ENCODE data around the gene U2AF2.
A peak's percentile ranks its signal among the peaks of the same experiment; 100 is the strongest.

Gene U2AF2

GRCh38 chr19:55622242-55622969 is 32.4 kb upstream of the U2AF2 start:
- no peak for DNase-seq

GRCh38 chr19:55623130-55623529 is 31.7 kb upstream of the U2AF2 start:
- DNase-seq = no peak

- DNase-seq = no peak
These were observed 31.3 kb upstream of the U2AF2 start for GRCh38 chr19:55623561-55623960.

GRCh38 chr19:55624109-55625003 is 30.5 kb upstream of the U2AF2 start, which contains the start of gene ZNF784:
Gene ZNF784 (minus strand): TSS chr19:55624566. CDS start chr19:55624561, 5 bp downstream.
- peak; percentile 91 for DNase-seq

- no peak for DNase-seq
These were observed 29.9 kb upstream of the U2AF2 start for GRCh38 chr19:55625004-55625326.

GRCh38 chr19:55626350-55626749 is 28.5 kb upstream of the U2AF2 start:
- peak; percentile 53 for DNase-seq

- DNase-seq = peak; percentile 84
These were observed 22.4 kb upstream of the U2AF2 start for GRCh38 chr19:55632463-55632834.

- DNase-seq = no peak
These were observed 21.0 kb upstream of the U2AF2 start for GRCh38 chr19:55633861-55634260.

GRCh38 chr19:55635334-55635717 is 19.5 kb upstream of the U2AF2 start:
- DNase-seq = peak; percentile 10

- no peak for DNase-seq
These were observed 18.9 kb upstream of the U2AF2 start for GRCh38 chr19:55635856-55636440.

- DNase-seq = no peak
These were observed 18.1 kb upstream of the U2AF2 start for GRCh38 chr19:55636723-55637122.

- no peak for DNase-seq
These were observed 17.3 kb upstream of the U2AF2 start for GRCh38 chr19:55637534-55637933.

- DNase-seq = peak; percentile 67
These were observed 15.9 kb upstream of the U2AF2 start for GRCh38 chr19:55638864-55639359.

GRCh38 chr19:55640043-55640576 is 14.7 kb upstream of the U2AF2 start:
- DNase-seq = peak; percentile 77

GRCh38 chr19:55640577-55641425 is 14.0 kb upstream of the U2AF2 start, which contains the start of gene ZNF580:
Gene ZNF580 (plus strand): TSS chr19:55641002. CDS start chr19:55642509, 1,507 bp downstream.
- DNase-seq = peak; percentile 67

GRCh38 chr19:55641426-55642152 is 13.2 kb upstream of the U2AF2 start:
- DNase-seq = peak; percentile 39

GRCh38 chr19:55642153-55643002 is 12.5 kb upstream of the U2AF2 start:
- DNase-seq = peak; percentile 45

- peak; percentile 85 for DNase-seq
These were observed 11.6 kb upstream of the U2AF2 start, which contains the start of gene ZNF581 for GRCh38 chr19:55643003-55643886. Gene ZNF581 (plus strand): TSS chr19:55643649. CDS start chr19:55644572, 923 bp downstream.

GRCh38 chr19:55643887-55644176 is 11.0 kb upstream of the U2AF2 start:
- no peak for DNase-seq
